Liver (tissue), 3 donors: ENCODE results near the gene BET1.

Experiments used
- EGR1 ChIP-seq, 2 donors: IDR thresholded peaks; 2 replicates each; pipeline ENCODE4 v1.6.1; 2016 to 2018; ENCODE audit warnings: antibody characterized with exemption in 2 of 2, low read depth in 2 of 2
- FOXA1 ChIP-seq: IDR thresholded peaks from 2 replicates; pipeline ENCODE4 v1.6.1; 2016; ENCODE audit warnings: antibody characterized with exemption
- RAD21 ChIP-seq, 2 donors: IDR thresholded peaks; 2 replicates each; pipeline ENCODE4 v1.6.1; 2016; ENCODE audit warnings: antibody characterized with exemption in 2 of 2, mild to moderate bottlenecking in 2 of 2
- TF ChIP-seq, protein P1 (sequence below): fragments of 150-350 bp; IDR thresholded peaks from 2 replicates; pipeline ENCODE4 v1.5.1; 2017; ENCODE audit warnings: improper control_type of control experiment, low read depth, low read length; ENCODE audit not compliant: missing input control
- TF ChIP-seq, protein P2 (sequence below): IDR thresholded peaks from 2 replicates; pipeline ENCODE4 v1.6.1; 2016; ENCODE audit warnings: antibody characterized with exemption
- TF ChIP-seq, protein P3 (sequence below): IDR thresholded peaks from 2 replicates; pipeline ENCODE4 v1.6.1; 2016; ENCODE audit warnings: antibody characterized with exemption
- donor health status: healthy.
- donor health status: healthy.

DNA sequence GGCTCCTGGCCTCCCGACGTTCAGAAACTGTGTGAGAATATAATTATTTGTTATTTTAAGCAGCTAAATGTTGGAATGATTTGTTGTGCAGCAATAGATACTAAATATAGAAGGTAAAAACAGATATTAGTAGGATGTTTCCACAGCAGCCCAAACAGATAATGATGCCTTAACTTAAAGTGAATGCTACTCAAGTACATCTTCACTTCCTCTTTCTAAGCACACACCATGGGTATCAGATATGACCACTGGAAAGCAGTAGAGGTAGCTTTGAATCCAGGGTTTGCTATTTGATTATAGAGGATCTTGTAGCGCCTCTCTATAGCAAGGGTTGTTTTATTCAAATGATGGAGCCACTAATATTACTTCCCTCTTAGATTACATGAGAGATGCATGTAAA lies 38.2 kb upstream of the BET1 start:
- TF ChIP-seq, protein P1, sequence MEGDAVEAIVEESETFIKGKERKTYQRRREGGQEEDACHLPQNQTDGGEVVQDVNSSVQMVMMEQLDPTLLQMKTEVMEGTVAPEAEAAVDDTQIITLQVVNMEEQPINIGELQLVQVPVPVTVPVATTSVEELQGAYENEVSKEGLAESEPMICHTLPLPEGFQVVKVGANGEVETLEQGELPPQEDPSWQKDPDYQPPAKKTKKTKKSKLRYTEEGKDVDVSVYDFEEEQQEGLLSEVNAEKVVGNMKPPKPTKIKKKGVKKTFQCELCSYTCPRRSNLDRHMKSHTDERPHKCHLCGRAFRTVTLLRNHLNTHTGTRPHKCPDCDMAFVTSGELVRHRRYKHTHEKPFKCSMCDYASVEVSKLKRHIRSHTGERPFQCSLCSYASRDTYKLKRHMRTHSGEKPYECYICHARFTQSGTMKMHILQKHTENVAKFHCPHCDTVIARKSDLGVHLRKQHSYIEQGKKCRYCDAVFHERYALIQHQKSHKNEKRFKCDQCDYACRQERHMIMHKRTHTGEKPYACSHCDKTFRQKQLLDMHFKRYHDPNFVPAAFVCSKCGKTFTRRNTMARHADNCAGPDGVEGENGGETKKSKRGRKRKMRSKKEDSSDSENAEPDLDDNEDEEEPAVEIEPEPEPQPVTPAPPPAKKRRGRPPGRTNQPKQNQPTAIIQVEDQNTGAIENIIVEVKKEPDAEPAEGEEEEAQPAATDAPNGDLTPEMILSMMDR = no peak
- TF ChIP-seq, protein P2, sequence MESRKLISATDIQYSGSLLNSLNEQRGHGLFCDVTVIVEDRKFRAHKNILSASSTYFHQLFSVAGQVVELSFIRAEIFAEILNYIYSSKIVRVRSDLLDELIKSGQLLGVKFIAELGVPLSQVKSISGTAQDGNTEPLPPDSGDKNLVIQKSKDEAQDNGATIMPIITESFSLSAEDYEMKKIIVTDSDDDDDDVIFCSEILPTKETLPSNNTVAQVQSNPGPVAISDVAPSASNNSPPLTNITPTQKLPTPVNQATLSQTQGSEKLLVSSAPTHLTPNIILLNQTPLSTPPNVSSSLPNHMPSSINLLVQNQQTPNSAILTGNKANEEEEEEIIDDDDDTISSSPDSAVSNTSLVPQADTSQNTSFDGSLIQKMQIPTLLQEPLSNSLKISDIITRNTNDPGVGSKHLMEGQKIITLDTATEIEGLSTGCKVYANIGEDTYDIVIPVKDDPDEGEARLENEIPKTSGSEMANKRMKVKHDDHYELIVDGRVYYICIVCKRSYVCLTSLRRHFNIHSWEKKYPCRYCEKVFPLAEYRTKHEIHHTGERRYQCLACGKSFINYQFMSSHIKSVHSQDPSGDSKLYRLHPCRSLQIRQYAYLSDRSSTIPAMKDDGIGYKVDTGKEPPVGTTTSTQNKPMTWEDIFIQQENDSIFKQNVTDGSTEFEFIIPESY = no peak
- TF ChIP-seq EGR1 (IDR thresholded peaks at IDR 0.05; ENCODE audit: low read depth in 2 of 2) = no peak
- TF ChIP-seq, protein P3, sequence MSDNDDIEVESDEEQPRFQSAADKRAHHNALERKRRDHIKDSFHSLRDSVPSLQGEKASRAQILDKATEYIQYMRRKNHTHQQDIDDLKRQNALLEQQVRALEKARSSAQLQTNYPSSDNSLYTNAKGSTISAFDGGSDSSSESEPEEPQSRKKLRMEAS = no peak
- TF ChIP-seq FOXA1 = no peak
- TF ChIP-seq RAD21 (IDR thresholded peaks at IDR 0.05) = no peak
